PFSK-1 (cell line): ENCODE measurements around the gene PSMC4.

Experiments
- FOXP2 ChIP-seq: optimal IDR thresholded peaks from 2 replicates; pipeline ENCODE3; 2011; ENCODE audit warnings: borderline replicate concordance, control low read depth, inconsistent platforms; ENCODE audit not compliant: insufficient read depth; ENCODE audit errors: extremely low read length, extremely low read depth
- POLR2AphosphoS5 ChIP-seq: IDR thresholded peaks from 2 replicates; pipeline ENCODE4 v1.6.1; 2012; ENCODE audit warnings: low read depth, mild to moderate bottlenecking, control low read depth, low read length, moderate library complexity
- SIN3A ChIP-seq: IDR thresholded peaks from 2 replicates; pipeline ENCODE4 v1.6.1; 2012; ENCODE audit warnings: mild to moderate bottlenecking, low read length, moderate library complexity, borderline replicate concordance; ENCODE audit not compliant: insufficient read depth
- TAF1 ChIP-seq: IDR thresholded peaks from 2 replicates; pipeline ENCODE4 v1.6.1; 2012; ENCODE audit warnings: low read length, control low read depth, borderline replicate concordance; ENCODE audit not compliant: insufficient read depth
- TF ChIP-seq, protein P1 (sequence below), 2 experiments: IDR thresholded peaks; 2 replicates each; pipeline versions ENCODE4 v1.6.1 to v1.8.0; 2011 to 2012; ENCODE audit warnings: low read depth in 2 of 2, low read length in 2 of 2, control low read depth in 1 of 2, inconsistent platforms in 1 of 2, mild to moderate bottlenecking in 1 of 2, moderate library complexity in 1 of 2; ENCODE audit not compliant: insufficient read depth in 1 of 2

DNA sequence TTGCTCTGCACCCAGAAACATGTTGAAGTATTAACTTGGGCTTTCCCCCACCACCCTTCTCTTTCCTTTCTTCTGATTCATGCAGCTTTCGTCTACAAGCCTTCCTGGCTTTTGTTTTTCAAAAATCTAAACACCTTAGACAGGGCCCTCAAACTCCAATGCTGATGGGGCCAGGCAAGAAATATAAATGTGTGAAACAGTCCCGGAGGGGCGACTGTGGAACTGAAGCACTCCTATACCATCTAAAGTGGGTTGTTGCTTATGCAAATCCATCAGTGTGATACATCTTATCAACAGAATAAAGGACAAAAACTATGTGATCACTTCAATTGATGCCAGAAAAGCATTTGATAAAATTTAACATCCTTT lies 42.6 kb upstream of the PSMC4 start:
- TF ChIP-seq SIN3A: no peak
- no peak for TF ChIP-seq POLR2AphosphoS5
- TF ChIP-seq, protein P1, sequence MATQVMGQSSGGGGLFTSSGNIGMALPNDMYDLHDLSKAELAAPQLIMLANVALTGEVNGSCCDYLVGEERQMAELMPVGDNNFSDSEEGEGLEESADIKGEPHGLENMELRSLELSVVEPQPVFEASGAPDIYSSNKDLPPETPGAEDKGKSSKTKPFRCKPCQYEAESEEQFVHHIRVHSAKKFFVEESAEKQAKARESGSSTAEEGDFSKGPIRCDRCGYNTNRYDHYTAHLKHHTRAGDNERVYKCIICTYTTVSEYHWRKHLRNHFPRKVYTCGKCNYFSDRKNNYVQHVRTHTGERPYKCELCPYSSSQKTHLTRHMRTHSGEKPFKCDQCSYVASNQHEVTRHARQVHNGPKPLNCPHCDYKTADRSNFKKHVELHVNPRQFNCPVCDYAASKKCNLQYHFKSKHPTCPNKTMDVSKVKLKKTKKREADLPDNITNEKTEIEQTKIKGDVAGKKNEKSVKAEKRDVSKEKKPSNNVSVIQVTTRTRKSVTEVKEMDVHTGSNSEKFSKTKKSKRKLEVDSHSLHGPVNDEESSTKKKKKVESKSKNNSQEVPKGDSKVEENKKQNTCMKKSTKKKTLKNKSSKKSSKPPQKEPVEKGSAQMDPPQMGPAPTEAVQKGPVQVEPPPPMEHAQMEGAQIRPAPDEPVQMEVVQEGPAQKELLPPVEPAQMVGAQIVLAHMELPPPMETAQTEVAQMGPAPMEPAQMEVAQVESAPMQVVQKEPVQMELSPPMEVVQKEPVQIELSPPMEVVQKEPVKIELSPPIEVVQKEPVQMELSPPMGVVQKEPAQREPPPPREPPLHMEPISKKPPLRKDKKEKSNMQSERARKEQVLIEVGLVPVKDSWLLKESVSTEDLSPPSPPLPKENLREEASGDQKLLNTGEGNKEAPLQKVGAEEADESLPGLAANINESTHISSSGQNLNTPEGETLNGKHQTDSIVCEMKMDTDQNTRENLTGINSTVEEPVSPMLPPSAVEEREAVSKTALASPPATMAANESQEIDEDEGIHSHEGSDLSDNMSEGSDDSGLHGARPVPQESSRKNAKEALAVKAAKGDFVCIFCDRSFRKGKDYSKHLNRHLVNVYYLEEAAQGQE (IDR thresholded peaks at IDR 0.05; ENCODE audit: insufficient read depth in 1 of 2, low read depth in 2 of 2, low read length in 2 of 2): no peak
- TF ChIP-seq TAF1: no peak
- TF ChIP-seq FOXP2: no peak
